Heart left ventricle (tissue), 16 donors: Measurements from ENCODE around the gene MOGAT3. TPM values are rescaled to one million over a fixed set of nuclear protein-coding genes. Genes with fewer than 3 reads are reported as not detected.

ENCODE experiments used
- ATAC-seq, 4 donors: fragments of 200-7000 bp; cut with Tn5 transposase; one replicate each; pipeline ENCODE4 v1.9.1; 2020 to 2022; ENCODE audit warnings: moderate library complexity in 4 of 4, mild to moderate bottlenecking in 3 of 4, moderate number of reproducible peaks in 1 of 4
- DNase-seq, 5 donors: peaks; one replicate each; pipeline ENCODE4 v3.0.0-alpha.2; 2020
- H3K27ac ChIP-seq, 12 donors: fragments of 200-600 bp; sonication (generic) in 4 of 12; one replicate each; pipeline versions ENCODE4 v1.5.0 to v1.8.0; 2016 to 2022; ENCODE audit warnings: mild to moderate bottlenecking in 2 of 12
- H3K27me3 ChIP-seq, 9 donors: fragments of 200-600 bp; sonication (generic) in 2 of 9; one replicate each; pipeline versions ENCODE4 v1.5.1 to v1.8.0; 2016 to 2022; ENCODE audit warnings: mild to moderate bottlenecking in 3 of 9
- H3K36me3 ChIP-seq, 9 donors: fragments of 200-600 bp; sonication (generic) in 2 of 9; one replicate each; pipeline versions ENCODE4 v1.5.0 to v1.8.0; 2018 to 2022; ENCODE audit warnings: mild to moderate bottlenecking in 2 of 9
- H3K4me1 ChIP-seq, 12 donors: fragments of 200-600 bp; sonication (generic) in 4 of 12; one replicate each; pipeline versions ENCODE4 v1.5.0 to v1.8.0; 2016 to 2022; ENCODE audit warnings: mild to moderate bottlenecking in 3 of 12
- H3K4me3 ChIP-seq, 12 donors: fragments of 200-600 bp; sonication (generic) in 4 of 12; one replicate each; pipeline versions ENCODE4 v1.5.0 to v1.8.0; 2017 to 2022; ENCODE audit warnings: mild to moderate bottlenecking in 9 of 12, moderate library complexity in 4 of 12
- H3K9me3 ChIP-seq, 12 donors: fragments of 200-600 bp; sonication (generic) in 4 of 12; one replicate each; pipeline versions ENCODE4 v1.5.0 to v1.8.0; 2016 to 2022; ENCODE audit warnings: mild to moderate bottlenecking in 1 of 12
- CTCF ChIP-seq, 12 donors: fragments of 200-600 bp; sonication (generic) in 4 of 12; IDR thresholded peaks; one replicate each; pipeline versions ENCODE4 v1.5.0 to v1.8.0; 2018 to 2022; ENCODE audit warnings: antibody characterized with exemption in 12 of 12, mild to moderate bottlenecking in 5 of 12
- POLR2A ChIP-seq, 2 donors: fragments of 450-650 bp; IDR thresholded peaks; one replicate each; pipeline ENCODE4 v1.6.1; 2017; ENCODE audit warnings: antibody characterized with exemption in 2 of 2, mild to moderate bottlenecking in 2 of 2, moderate library complexity in 2 of 2
- WGBS, 4 donors: extraction: QIAGEN DNeasy Blood & Tissue Kit in 2 of 4; methylation state at CpG; one replicate each; pipeline versions ENCODE4 v1.1.5 to v1.1.7; 2013 to 2018; 5-methylcytosine and 5-hydroxymethylcytosine counted together
- intact Hi-C, 10 donors: fragments of 100-400 bp; cut with DNase I; formaldehyde crosslinking; loops; one replicate each; pipeline versions ENCODE4 v1.11.1 to v1.14.2; 2022
- polyA plus RNA-seq, 2 donors: library from polyadenylated mRNA; stranded (reverse); fragments of 200-250 nt; gene quantifications; one replicate each; pipeline ENCODE4 v1.2.3, GENCODE V29; 2013
- total RNA-seq, 9 donors: library from RNA; depleted of rRNA in 2 of 9; stranded (reverse); fragments of >200 nt in 2 of 9; fragmentation: NEBNext Ultra II Directional in 3 of 9; extraction: Animal tissue kit (Norgen Biotek cat#: 25700) in 3 of 9; gene quantifications; one replicate each; pipeline versions ENCODE4 v1.1.0 to v1.2.4, GENCODE V29; 2016 to 2023
- donor health status: ischemic (EF 13 %, LVEDD 7.1; RV severe dilation, severe dysfunction).
- donor health status: healthy with polysubstance abuse.
- donor health status: DM: no; HTN: yes; CAD: no.
- donor health status: DM: no; HTN: no; CAD: no.
- donor health status: ischemic (EF 25% LVEDD 6.9; RV normal size, moderate dysfunction).
- donor health status: ischemic (EF 25% LVEDD 5.7; RV mildly dilated, moderate dysfunction).
- donor health status: healthy.
- donor health status: DM: yes; HTN: yes; CAD: no.
- donor health status: ischemic (EF 35%, LVEDD 5.7; RV mildly dilated, moderate dysfunction).
- donor health status: nonischemic (EF 11% LVEDD 7.7; RV severe dilation, severe dysfunction).
- donor health status: DM: yes; HTN: yes; CAD: no.
- donor health status: PGD.
- donor health status: ischemic (EF 29% LVEDD 5.4; RV normal size, mild dysfunction).
- donor health status: nonischemic (EF 23%, LVEDD 6.1; RV moderate dilation, normal function).

MOGAT3 gene
- total and polyA plus RNA-seq, 11 donors = not detected

GRCh38 chr7:101239191-101239950 is 38.5 kb upstream of the MOGAT3 start:
- Histone ChIP-seq H3K4me1 (peaks cover 5 to 71% (median 54%) of the 10 kb centered on the region in 12 donors), H3K27ac (peak overlapping the region; percentile 48 to 86 (median 78)), H3K4me3 (peak overlapping the region in 2 of 12 donors; percentile 1 to 4), H3K27me3 (no peaks in the 10 kb centered on the region), H3K36me3 (peaks cover 0 to 41% (median 27%) of the 10 kb centered on the region in 9 donors), H3K9me3 (no peaks in the 10 kb centered on the region)
- ATAC-seq (peak in 3 of 4 donors; percentile 18 to 47 (median 23)), DNase-seq (peak in 2 of 5 donors; percentile 45 to 51)
- WGBS, 4 donors = 49 to 66% (median 56%) methylated on average over 27 of the region's 27 CpGs
- TF ChIP-seq POLR2A (IDR thresholded peaks at IDR 0.05) (peak in 1 of 2 donors; percentile 10), CTCF (IDR thresholded peaks at IDR 0.05) (no peak)
- intact Hi-C loops = loop anchor here in 2 of 10 donors (2.0 to 10.0 kb wide), 2 partner anchors 21 to 45 kb away; partner anchors contain the start of gene ZNHIT1 (in 1 of the 2)

GRCh38 chr7:101238226-101239182 is 37.7 kb upstream of the MOGAT3 start:
- peak in 1 of 5 donors; percentile 38 for DNase-seq
- Histone ChIP-seq H3K4me1 (peaks cover 5 to 64% (median 47%) of the 10 kb centered on the region in 12 donors), H3K27ac (peak overlapping the region; percentile 48 to 86 (median 78)), H3K27me3 (no peaks in the 10 kb centered on the region), H3K4me3 (peak overlapping the region in 8 of 12 donors; percentile 1 to 44 (median 26)), H3K9me3 (no peaks in the 10 kb centered on the region), H3K36me3 (peaks cover 0 to 41% (median 26%) of the 10 kb centered on the region in 9 donors)
- 50 to 65% (median 52%) methylated on average over 14 to 28 of the region's 28 CpGs for WGBS, 4 donors
- intact Hi-C loops = loop anchor here in 2 of 10 donors (2.0 to 10.0 kb wide), 2 partner anchors 20 to 46 kb away; partner anchors contain the start of gene ZNHIT1 (in 1 of the 2)
- no peak for TF ChIP-seq CTCF (IDR thresholded peaks at IDR 0.05)
- no peak for TF ChIP-seq POLR2A (IDR thresholded peaks at IDR 0.05)
- peak; percentile 1 to 11 (median 4) for ATAC-seq

- ATAC-seq (peak; percentile 58 to 87 (median 72)), DNase-seq (peak; percentile 86 to 92 (median 90))
- no peaks in the 10 kb centered on the region for H3K9me3 ChIP-seq
- no peaks in the 10 kb centered on the region for H3K27me3 ChIP-seq
- H3K4me3 ChIP-seq = peak within 1 kb of the TSS in 9 of 12 donors; percentile 8 to 44 (median 29)
- peaks cover 0 to 55% (median 38%) of the 10 kb centered on the region in 12 donors for H3K4me1 ChIP-seq
- WGBS, 4 donors = 33 to 55% (median 52%) methylated on average over 14 to 31 of the region's 31 CpGs
- intact Hi-C loops = loop anchor here in 2 of 10 donors (2.0 to 10.0 kb wide), 2 partner anchors 19 to 47 kb away; partner anchors contain the start of gene ZNHIT1 (in 1 of the 2)
- TF ChIP-seq CTCF (IDR thresholded peaks at IDR 0.05) (no peak), POLR2A (IDR thresholded peaks at IDR 0.05) (no peak)
- H3K27ac ChIP-seq = peak within 1 kb of the TSS; percentile 48 to 86 (median 78)
- peaks cover 0 to 32% (median 19%) of the 10 kb centered on the region in 9 donors for H3K36me3 ChIP-seq
These were observed 36.6 kb upstream of the MOGAT3 start, which contains the start of gene CLDN15 for GRCh38 chr7:101237206-101238067. CLDN15 (minus strand) TSS chr7:101237802; CDS start chr7:101237581, 221 bp downstream.
